ENCODE measurements around the gene SH3GL1.

GRCh38 chr19:4446704-4447200, 46.4 kb upstream of the SH3GL1 start:
- TF ChIP-seq CTCF (conservative IDR thresholded peaks at IDR 0.05; ENCODE audit: low read length): no peak
- TF ChIP-seq EZH2phosphoT487 (IDR thresholded peaks at IDR 0.05; ENCODE audit: borderline replicate concordance, low read depth, low read length): no peak

Data from OCI-LY7 (cell line).